Retinal pigment epithelial cell (primary cell): Measurements from ENCODE around the gene EDDM13.
"Not testable (repeated sequence)": the region's sequence is repeated elsewhere in the genome, so short reads cannot be mapped to it uniquely, and the experiment has no call there.

ENCODE experiments used
- DNase-seq: peaks from one replicate; pipeline ENCODE4 v3.0.0-alpha.2; 2010; ENCODE audit warnings: low read depth
- H3K4me3 ChIP-seq: 2 replicates; pipeline ENCODE4 v1.5.1; 2011; ENCODE audit warnings: mild to moderate bottlenecking, low read length, control low read depth, moderate library complexity
- CTCF ChIP-seq: conservative IDR thresholded peaks from 2 replicates; pipeline ENCODE4 v1.5.1; 2011; ENCODE audit warnings: low read depth, low read length, control low read depth, inconsistent platforms

EDDM13 gene, protein sequence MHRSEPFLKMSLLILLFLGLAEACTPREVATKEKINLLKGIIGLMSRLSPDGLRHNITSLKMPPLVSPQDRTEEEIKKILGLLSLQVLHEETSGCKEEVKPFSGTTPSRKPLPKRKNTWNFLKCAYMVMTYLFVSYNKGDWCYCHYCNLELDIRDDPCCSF

DNA sequence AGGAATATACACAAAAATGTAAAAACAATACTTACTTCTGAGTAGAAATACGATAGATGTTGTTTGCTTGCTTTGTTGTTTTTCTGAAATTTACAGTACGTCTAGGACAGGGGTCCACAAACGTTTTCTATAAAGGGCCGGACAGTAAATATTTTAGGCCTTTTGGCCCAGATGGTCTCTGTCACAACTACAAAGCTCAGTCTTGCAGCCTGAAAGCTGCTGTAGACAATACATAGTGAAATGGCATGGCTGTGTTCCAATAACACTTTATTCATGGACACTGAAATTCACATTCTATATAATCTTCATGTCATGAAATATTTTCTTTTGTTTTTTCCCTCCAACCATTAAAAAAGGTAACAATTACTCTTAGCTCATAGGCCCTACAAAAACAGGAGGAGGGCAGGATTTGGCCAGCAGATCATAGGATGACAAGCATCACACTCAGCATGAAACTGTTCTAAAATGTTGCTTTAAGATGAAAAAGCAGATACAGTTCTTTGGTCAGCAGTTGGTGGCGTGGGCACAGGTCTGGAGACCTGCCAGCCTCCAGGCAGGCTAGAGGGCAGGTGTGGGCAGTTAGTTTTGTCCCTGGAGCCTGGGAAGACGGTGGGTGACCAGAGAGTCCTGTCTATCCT is at the start of gene EDDM13:
EDDM13 (plus strand) TSS at position 588 of the 638 bp plus-strand sequence. CDS start 87 bp downstream, outside the sequence.
- no peak for TF ChIP-seq CTCF
- no peak within 1 kb of the TSS for H3K4me3 ChIP-seq
- no peak for DNase-seq

DNA sequence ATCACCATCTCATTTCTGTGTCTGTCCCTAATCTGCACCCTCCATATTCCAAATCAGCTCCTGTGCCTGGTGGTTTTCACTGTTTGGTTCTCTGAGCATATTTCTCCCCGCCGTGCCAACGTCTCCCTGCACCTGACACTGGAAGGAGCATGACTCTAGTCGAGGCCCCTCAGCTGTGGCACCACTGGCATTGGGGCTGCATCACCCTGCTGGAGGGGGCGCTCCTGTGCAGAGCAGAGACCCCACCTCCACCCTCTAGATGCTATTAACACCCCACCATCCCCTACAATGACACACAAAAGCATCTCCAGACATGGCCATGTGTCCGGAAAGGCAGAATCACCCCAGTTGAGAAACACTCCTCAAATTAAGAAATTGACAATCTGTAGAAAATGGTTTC is 49.6 kb upstream of the EDDM13 start:
- H3K4me3 ChIP-seq = no peak overlapping the region
- no peak for TF ChIP-seq CTCF
- no peak for DNase-seq

DNA sequence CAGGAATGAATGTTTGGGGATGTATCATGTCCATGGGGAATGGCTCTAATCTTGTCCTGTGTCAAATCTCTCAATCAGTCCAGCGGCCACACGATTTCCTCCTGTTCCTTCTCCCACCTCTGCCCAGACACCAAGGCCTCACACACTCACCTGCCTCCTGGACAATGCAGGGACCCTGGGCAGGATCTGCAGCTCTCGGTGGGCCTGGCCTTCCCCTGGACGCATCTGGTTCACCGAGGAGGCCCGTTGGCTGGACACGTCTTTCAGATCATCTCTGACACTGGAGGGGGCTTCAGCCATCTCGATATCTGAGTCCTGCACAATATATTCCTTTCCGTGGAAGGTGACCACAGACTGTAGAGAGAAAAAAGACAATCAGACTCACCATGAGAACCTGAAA is 49.1 kb upstream of the EDDM13 start:
- H3K4me3 ChIP-seq = no peak overlapping the region
- DNase-seq = no peak

GRCh38 chr19:56245121-56245740 is 27.3 kb upstream of the EDDM13 start:
- H3K4me3 ChIP-seq = no peak overlapping the region
- no peak for DNase-seq
- TF ChIP-seq CTCF = no peak

More for the DNA sequence above, 49.1 kb upstream of the EDDM13 start:
- no peak for TF ChIP-seq CTCF

DNA sequence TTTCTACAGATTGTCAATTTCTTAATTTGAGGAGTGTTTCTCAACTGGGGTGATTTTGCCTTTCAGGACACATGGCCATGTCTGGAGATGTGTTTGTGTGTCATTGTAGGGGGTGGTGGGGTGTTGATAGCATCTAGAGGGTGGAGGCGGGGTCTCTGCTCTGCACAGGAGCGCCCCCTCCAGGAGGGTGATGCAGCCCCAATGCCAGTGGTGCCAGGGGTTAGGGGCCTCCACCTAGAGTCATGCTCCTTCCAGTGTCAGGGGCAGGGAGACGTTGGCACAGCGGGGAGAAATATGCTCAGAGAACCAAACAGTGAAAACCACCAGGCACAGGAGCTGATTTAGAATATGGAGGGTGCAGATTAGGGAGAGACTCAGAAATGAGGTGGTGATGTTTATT is 26.8 kb upstream of the EDDM13 start:
- DNase-seq, H3K4me3 ChIP-seq: not testable (repeated sequence)

GRCh38 chr19:56248736-56249338 is 23.7 kb upstream of the EDDM13 start:
- H3K4me3 ChIP-seq, DNase-seq: not testable (repeated sequence)

DNA sequence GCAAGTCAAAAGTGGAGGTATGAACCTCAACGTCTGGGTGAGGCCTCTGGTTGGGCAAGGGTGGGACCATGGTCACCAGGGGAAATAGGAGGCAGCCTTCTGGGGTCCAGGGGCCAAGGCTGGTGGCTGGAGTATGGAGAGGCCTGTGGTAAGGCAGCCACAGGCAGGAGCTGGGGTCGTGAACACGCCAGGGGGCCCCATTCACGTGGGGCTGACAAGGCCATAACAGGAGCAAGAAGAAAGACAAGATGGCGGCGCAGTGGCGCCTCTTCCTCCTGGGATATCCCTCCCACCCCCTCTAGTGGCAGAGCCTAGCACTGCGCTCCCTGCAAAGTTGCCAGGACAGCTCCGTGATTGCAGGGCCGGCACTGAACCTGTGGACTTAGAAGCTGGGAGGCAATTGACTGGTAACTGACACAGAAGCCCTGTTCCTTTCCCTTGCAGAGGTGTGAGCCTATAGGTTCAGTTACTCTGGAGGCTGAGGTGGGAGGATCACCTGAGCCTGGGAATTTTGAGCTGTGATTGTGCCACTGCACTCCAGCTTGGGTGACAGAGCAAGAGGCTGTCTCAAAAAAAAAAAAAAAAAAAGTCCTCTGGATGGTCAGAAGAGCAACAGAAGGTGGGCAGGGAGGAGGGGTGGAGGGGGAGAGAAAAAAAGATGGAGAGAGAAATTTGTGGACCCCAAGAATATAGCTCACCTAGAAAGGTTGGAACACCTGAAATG is 19.7 kb upstream of the EDDM13 start:
- no peak overlapping the region for H3K4me3 ChIP-seq
- TF ChIP-seq CTCF = peak; percentile 97
- DNase-seq = peak; percentile 19
